ENCODE results near the gene MPI. TPM values are rescaled to one million over a fixed set of nuclear protein-coding genes. Genes with fewer than 3 reads are reported as not detected.

The MPI gene
- total RNA-seq, 1 donor from 2014 or later: 43.3 TPM

DNA sequence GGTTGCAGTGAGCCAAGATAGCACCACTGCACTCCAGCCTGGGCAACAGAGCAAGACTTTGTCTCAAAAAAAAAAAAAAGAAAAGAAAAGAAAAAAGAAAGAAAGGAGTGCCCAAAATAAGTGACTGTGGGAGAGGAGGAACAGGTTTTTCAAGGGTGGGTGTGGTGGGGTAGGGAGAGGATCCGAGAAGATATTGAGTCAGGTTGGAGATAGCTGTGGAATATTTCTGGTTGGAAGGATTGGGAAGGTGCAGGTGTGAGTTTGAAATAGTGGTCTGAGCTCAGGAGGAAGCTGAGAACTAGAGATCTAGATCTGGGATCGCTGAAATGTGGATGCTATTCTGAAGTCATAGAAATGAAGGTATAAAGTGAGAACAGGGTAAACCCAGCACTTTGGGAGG, 24.5 kb upstream of the MPI start:
- Mint-ChIP-seq H3K27me3 (ENCODE audit: low read depth) (no peaks in the 10 kb centered on the region), H3K9me3 (peaks cover 4% of the 10 kb centered on the region), H3K27ac (no peak overlapping the region), H3K4me3 (no peak overlapping the region), H3K36me3 (peaks cover 23% of the 10 kb centered on the region), H3K4me1 (peaks cover 22% of the 10 kb centered on the region)
- no peak for DNase-seq (ENCODE audit: low spot score in 2 of 2, unreplicated experiment in 2 of 2)
- TF ChIP-seq, protein P1, sequence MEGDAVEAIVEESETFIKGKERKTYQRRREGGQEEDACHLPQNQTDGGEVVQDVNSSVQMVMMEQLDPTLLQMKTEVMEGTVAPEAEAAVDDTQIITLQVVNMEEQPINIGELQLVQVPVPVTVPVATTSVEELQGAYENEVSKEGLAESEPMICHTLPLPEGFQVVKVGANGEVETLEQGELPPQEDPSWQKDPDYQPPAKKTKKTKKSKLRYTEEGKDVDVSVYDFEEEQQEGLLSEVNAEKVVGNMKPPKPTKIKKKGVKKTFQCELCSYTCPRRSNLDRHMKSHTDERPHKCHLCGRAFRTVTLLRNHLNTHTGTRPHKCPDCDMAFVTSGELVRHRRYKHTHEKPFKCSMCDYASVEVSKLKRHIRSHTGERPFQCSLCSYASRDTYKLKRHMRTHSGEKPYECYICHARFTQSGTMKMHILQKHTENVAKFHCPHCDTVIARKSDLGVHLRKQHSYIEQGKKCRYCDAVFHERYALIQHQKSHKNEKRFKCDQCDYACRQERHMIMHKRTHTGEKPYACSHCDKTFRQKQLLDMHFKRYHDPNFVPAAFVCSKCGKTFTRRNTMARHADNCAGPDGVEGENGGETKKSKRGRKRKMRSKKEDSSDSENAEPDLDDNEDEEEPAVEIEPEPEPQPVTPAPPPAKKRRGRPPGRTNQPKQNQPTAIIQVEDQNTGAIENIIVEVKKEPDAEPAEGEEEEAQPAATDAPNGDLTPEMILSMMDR (IDR thresholded peaks at IDR 0.05; ENCODE audit: unreplicated experiment): no peak

DNA sequence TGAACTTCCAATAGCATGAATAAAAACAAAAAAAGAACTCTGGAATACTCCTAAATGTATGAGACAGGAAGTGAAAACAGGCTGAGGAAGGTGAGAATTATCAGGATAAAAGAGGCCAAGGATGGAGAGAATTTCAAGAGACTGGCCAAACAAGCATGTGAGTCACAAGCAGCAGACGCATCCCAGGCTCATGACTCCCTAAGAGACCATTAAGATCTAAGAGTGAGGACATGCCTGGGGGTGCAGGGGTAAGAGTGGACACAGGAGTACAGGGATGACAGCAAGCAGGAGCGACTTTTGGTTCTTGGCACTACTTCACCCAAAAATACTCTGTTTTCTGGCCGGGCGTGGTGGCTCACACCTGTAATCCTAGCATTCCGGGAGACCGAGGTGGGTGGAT, 23.8 kb upstream of the MPI start:
- H3K27ac Mint-ChIP-seq: no peak overlapping the region
- peaks cover 4% of the 10 kb centered on the region for H3K9me3 Mint-ChIP-seq
- H3K4me3 Mint-ChIP-seq: no peak overlapping the region
- TF ChIP-seq, protein P1 (IDR thresholded peaks at IDR 0.05; ENCODE audit: unreplicated experiment): no peak
- peaks cover 23% of the 10 kb centered on the region for H3K36me3 Mint-ChIP-seq
- no peak for DNase-seq (ENCODE audit: low spot score in 2 of 2, unreplicated experiment in 2 of 2)
- no peaks in the 10 kb centered on the region for H3K27me3 Mint-ChIP-seq (ENCODE audit: low read depth)
- peaks cover 29% of the 10 kb centered on the region for H3K4me1 Mint-ChIP-seq

DNA sequence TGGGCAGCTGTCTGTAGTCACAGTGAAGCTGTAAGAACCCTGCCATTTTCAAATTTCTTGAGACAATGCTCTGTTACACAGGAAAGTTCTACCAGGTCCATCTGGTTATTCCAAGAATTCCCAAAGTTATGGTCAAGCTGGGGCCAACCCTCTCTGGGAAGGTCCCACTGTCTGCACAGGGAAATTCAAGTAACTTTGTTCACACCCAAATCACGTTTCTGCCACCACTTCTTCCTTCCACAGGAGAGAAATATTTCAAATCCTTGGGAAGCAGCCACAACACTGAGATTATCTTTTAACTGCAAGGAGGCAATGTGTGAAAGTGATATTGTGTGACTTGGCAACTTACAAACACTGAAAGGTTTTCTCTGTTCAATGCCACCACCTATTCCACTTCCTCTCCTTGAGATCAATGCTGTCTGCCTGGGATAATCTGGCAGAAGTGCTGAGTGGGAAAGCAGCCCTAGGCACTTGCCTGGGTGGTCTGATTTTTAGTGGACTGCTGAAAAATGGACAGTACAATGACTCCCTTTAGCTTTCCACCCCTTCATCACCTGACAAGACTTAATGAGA, 22.3 kb upstream of the MPI start:
- Mint-ChIP-seq H3K27me3 (ENCODE audit: low read depth) (no peaks in the 10 kb centered on the region), H3K9me3 (peaks cover 4% of the 10 kb centered on the region), H3K36me3 (peaks cover 23% of the 10 kb centered on the region), H3K4me1 (peaks cover 34% of the 10 kb centered on the region), H3K27ac (no peak overlapping the region), H3K4me3 (no peak overlapping the region)
- no peak for DNase-seq (ENCODE audit: low spot score in 2 of 2, unreplicated experiment in 2 of 2)
- TF ChIP-seq, protein P1 (IDR thresholded peaks at IDR 0.05; ENCODE audit: unreplicated experiment): no peak

DNA sequence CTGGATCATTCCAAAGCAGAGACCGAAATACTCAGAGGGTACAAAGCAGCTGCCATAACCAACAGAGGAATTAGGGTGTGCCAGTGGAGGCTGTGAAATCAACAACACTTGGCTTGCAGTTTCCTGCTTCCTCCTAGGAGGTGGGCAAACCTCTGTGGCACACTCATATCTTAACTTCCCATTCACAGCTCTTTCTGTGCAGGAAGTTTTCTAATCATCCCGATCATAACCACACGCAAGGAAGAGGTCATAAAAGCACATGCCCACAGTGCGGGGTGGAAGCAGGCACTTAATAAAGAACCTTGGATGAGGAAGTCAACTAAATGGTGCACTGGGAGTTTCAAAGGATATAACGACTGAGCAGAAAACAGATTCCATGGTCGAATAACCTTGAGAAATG, 21.8 kb upstream of the MPI start:
- peaks cover 38% of the 10 kb centered on the region for H3K4me1 Mint-ChIP-seq
- no peak overlapping the region for H3K27ac Mint-ChIP-seq
- no peaks in the 10 kb centered on the region for H3K27me3 Mint-ChIP-seq (ENCODE audit: low read depth)
- peaks cover 23% of the 10 kb centered on the region for H3K36me3 Mint-ChIP-seq
- TF ChIP-seq, protein P1 (IDR thresholded peaks at IDR 0.05; ENCODE audit: unreplicated experiment): no peak
- DNase-seq (ENCODE audit: low spot score in 2 of 2, unreplicated experiment in 2 of 2): no peak
- H3K4me3 Mint-ChIP-seq: no peak overlapping the region
- H3K9me3 Mint-ChIP-seq: peaks cover 4% of the 10 kb centered on the region

DNA sequence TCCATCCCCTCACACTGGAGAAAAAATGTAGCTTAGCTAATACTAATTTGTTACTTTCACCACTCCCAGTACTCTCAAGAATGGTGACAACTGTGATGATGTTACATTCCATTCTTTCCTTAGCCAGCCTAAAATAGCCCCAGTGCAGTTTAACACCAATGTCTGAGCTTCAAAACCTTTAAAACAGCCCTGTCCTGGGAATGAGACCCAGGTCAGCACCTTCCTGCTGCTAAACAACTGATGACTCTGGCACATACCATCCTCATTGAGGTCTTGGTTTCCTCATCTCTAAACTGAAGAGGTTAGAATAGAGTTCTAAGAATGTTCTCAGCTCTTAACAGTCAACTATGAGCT, 20.5 kb upstream of the MPI start:
- Mint-ChIP-seq H3K27ac (no peak overlapping the region), H3K4me3 (no peak overlapping the region), H3K9me3 (peaks cover 4% of the 10 kb centered on the region), H3K27me3 (ENCODE audit: low read depth) (no peaks in the 10 kb centered on the region), H3K4me1 (peaks cover 40% of the 10 kb centered on the region), H3K36me3 (peaks cover 18% of the 10 kb centered on the region)
- no peak for DNase-seq (ENCODE audit: low spot score in 2 of 2, unreplicated experiment in 2 of 2)
- TF ChIP-seq, protein P1 (IDR thresholded peaks at IDR 0.05; ENCODE audit: unreplicated experiment): no peak
